Lower lobe of right lung (tissue), 2 donors: ENCODE data around the gene RAD51B. TPM values are rescaled to one million over a fixed set of nuclear protein-coding genes. Genes with fewer than 3 reads are reported as not detected.

Experiments
- ATAC-seq, 2 donors: fragments of 200-7000 bp; cut with Tn5 transposase; one replicate each; pipeline ENCODE4 v1.9.1; 2020 to 2022; ENCODE audit warnings: mild to moderate bottlenecking in 2 of 2, moderate library complexity in 2 of 2
- DNase-seq: peaks from one replicate; pipeline ENCODE4 v3.0.0-alpha.2; 2020
- H3K27ac ChIP-seq: fragments of 200-600 bp; one replicate; pipeline ENCODE4 v1.8.0; 2022
- H3K27me3 ChIP-seq: fragments of 200-600 bp; one replicate; pipeline ENCODE4 v1.8.0; 2022; ENCODE audit warnings: low read depth
- H3K36me3 ChIP-seq: fragments of 200-600 bp; one replicate; pipeline ENCODE4 v1.8.0; 2022; ENCODE audit warnings: mild to moderate bottlenecking
- H3K4me1 ChIP-seq: fragments of 200-600 bp; one replicate; pipeline ENCODE4 v1.8.0; 2022
- H3K4me3 ChIP-seq: fragments of 200-600 bp; one replicate; pipeline ENCODE4 v1.8.0; 2022; ENCODE audit warnings: mild to moderate bottlenecking
- H3K9me3 ChIP-seq: fragments of 200-600 bp; one replicate; pipeline ENCODE4 v1.8.0; 2022
- CTCF ChIP-seq: fragments of 200-600 bp; IDR thresholded peaks from one replicate; pipeline ENCODE4 v1.8.0; 2022; ENCODE audit warnings: antibody characterized with exemption, mild to moderate bottlenecking
- intact Hi-C: fragments of 100-400 bp; cut with DNase I; formaldehyde crosslinking; loops from one replicate; pipeline ENCODE4 v1.11.0; 2022
- total RNA-seq: library from RNA; stranded (reverse); fragmentation: NEBNext Ultra II Directional; extraction: Animal tissue kit (Norgen Biotek cat#: 25700); gene quantifications from one replicate; pipeline ENCODE4 v1.2.1, GENCODE V29; 2021
- donor health status: DM: no; HTN: yes; CAD: no; lungs with severe emphysema.

The RAD51B gene
- total RNA-seq, 1 donor from 2014 or later: 22.2 TPM

- peaks cover 63% of the 10 kb centered on the region for H3K4me1 ChIP-seq
- H3K36me3 ChIP-seq: no peaks in the 10 kb centered on the region
- no peak for TF ChIP-seq CTCF
- peak overlapping the region; percentile 68 for H3K27ac ChIP-seq
- H3K9me3 ChIP-seq: no peaks in the 10 kb centered on the region
- DNase-seq (no peak), ATAC-seq (no peak)
- H3K27me3 ChIP-seq: no peaks in the 10 kb centered on the region
- no peak overlapping the region for H3K4me3 ChIP-seq
- intact Hi-C loops: loop anchor here (10.0 kb wide), 2 partner anchors 299 to 551 kb away; partner anchors contain the start of gene ZFP36L1
These were observed 424.0 kb downstream of the RAD51B start for GRCh38 chr14:68243450-68244010.

- Histone ChIP-seq H3K27me3 (no peaks in the 10 kb centered on the region), H3K36me3 (no peaks in the 10 kb centered on the region), H3K9me3 (no peaks in the 10 kb centered on the region), H3K4me3 (no peak overlapping the region), H3K4me1 (peaks cover 69% of the 10 kb centered on the region), H3K27ac (peak overlapping the region; percentile 68)
- ATAC-seq: no peak
- DNase-seq: no peak
- TF ChIP-seq CTCF: no peak
- intact Hi-C loops: loop anchor here (10.0 kb wide), 2 partner anchors 300 to 550 kb away; partner anchors contain the start of gene ZFP36L1
These were observed 424.8 kb downstream of the RAD51B start for GRCh38 chr14:68244262-68244980.

- Histone ChIP-seq H3K36me3 (no peaks in the 10 kb centered on the region), H3K4me1 (peaks cover 71% of the 10 kb centered on the region), H3K9me3 (no peaks in the 10 kb centered on the region), H3K27me3 (no peaks in the 10 kb centered on the region), H3K27ac (peak overlapping the region; percentile 68), H3K4me3 (no peak overlapping the region)
- no peak for TF ChIP-seq CTCF
- DNase-seq (no peak), ATAC-seq (no peak)
- intact Hi-C loops: loop anchor here (10.0 kb wide), 2 partner anchors 301 to 549 kb away; partner anchors contain the start of gene ZFP36L1
These were observed 425.8 kb downstream of the RAD51B start for GRCh38 chr14:68245146-68246073.

GRCh38 chr14:68246074-68246785 is 426.7 kb downstream of the RAD51B start:
- Histone ChIP-seq H3K9me3 (no peaks in the 10 kb centered on the region), H3K4me1 (peaks cover 70% of the 10 kb centered on the region), H3K4me3 (no peak overlapping the region), H3K36me3 (no peaks in the 10 kb centered on the region), H3K27ac (peak overlapping the region; percentile 68), H3K27me3 (no peaks in the 10 kb centered on the region)
- no peak for TF ChIP-seq CTCF
- DNase-seq (no peak), ATAC-seq (no peak)
- intact Hi-C loops: loop anchor here (10.0 kb wide), 2 partner anchors 301 to 549 kb away; partner anchors contain the start of gene ZFP36L1

GRCh38 chr14:68246786-68247105 is 427.2 kb downstream of the RAD51B start:
- Histone ChIP-seq H3K27me3 (no peaks in the 10 kb centered on the region), H3K4me3 (no peak overlapping the region), H3K4me1 (peaks cover 74% of the 10 kb centered on the region), H3K36me3 (no peaks in the 10 kb centered on the region), H3K27ac (peak overlapping the region; percentile 68), H3K9me3 (no peaks in the 10 kb centered on the region)
- ATAC-seq: no peak
- intact Hi-C loops: loop anchor here (10.0 kb wide), 2 partner anchors 302 to 548 kb away; partner anchors contain the start of gene ZFP36L1
- no peak for DNase-seq
- no peak for TF ChIP-seq CTCF
